GM12878 (cell line): ENCODE data around the gene TESK2. TPM values are rescaled to one million over a fixed set of nuclear protein-coding genes. Genes with fewer than 3 reads are reported as not detected.

Experiments used
- ATAC-seq: fragments of 200-7000 bp; cut with Tn5 transposase; 3 replicates; pipeline ENCODE4 v1.9.1; 2020; ENCODE audit warnings: mild to moderate bottlenecking, moderate library complexity
- BruUV-seq: library from RNA; stranded (reverse); fragments of 400-500 nt; replicated peaks from 2 replicates; lab custom pipeline; 2021; lab: Mats Ljungman, UMichigan
- CTCF ChIA-PET: fragments of 300-600 bp; sonication (Branson Sonifier 250); formaldehyde crosslinking; extraction: SDS; loops from one replicate; lab custom pipeline; 2021; ENCODE audit warnings: inconsistent platforms; lab: Yijun Ruan, JAX
- POLR2A ChIA-PET: fragments of 350-600 bp; formaldehyde crosslinking; extraction: SDS; loops from one replicate; lab custom pipeline; 2021; ENCODE audit warnings: inconsistent platforms; lab: Charles Lee
- RAD21 ChIA-PET: fragments of 300-600 bp; sonication (Branson Sonifier 250); formaldehyde crosslinking; loops from one replicate; lab custom pipeline; 2023; ENCODE audit warnings: antibody characterized with exemption; ENCODE audit not compliant: unreplicated experiment; lab: Charles Lee
- SMC1A ChIA-PET: fragments of 300-600 bp; sonication (Branson Sonifier 250); formaldehyde crosslinking; loops from one replicate; lab custom pipeline; 2023; ENCODE audit not compliant: unreplicated experiment, uncharacterized antibody; lab: Charles Lee
- DNase-seq: peaks from one replicate; pipeline ENCODE4 v3.0.0-alpha.2; 2011; ENCODE audit warnings: low read depth, low spot score
- FAIRE-seq: peaks from 3 replicates; lab custom pipeline; 2011; peaks lifted over from hg19 to GRCh38; lab: Jason Lieb, UNC
- H2AFZ ChIP-seq: 2 replicates; pipeline ENCODE4 v1.6.0; 2011; ENCODE audit warnings: low read depth, low read length, control low read depth; ENCODE audit not compliant: control insufficient read depth
- H3K27ac ChIP-seq: 2 replicates; pipeline ENCODE4 v1.5.1; 2011; ENCODE audit warnings: control low read depth; ENCODE audit not compliant: control insufficient read depth, insufficient read depth
- H3K27me3 ChIP-seq, 2 experiments: replicated peaks in 1 of 2; 2 replicates each; pipeline versions ENCODE4 v1.6.0 to v1.6.1; 2011; ENCODE audit warnings: low read length in 1 of 2; ENCODE audit not compliant: control insufficient read depth in 2 of 2, insufficient read depth in 2 of 2
- H3K36me3 ChIP-seq, 2 experiments: 2 replicates each; pipeline ENCODE4 v1.5.1; 2011; ENCODE audit warnings: low read length in 1 of 2; ENCODE audit not compliant: control insufficient read depth in 2 of 2, insufficient read depth in 2 of 2
- H3K4me1 ChIP-seq: 2 replicates; pipeline ENCODE4 v1.6.1; 2011; ENCODE audit warnings: mild to moderate bottlenecking, low read length, moderate library complexity, mixed read lengths; ENCODE audit not compliant: control insufficient read depth, insufficient read depth
- H3K4me2 ChIP-seq: 2 replicates; pipeline ENCODE4 v1.6.0; 2011; ENCODE audit warnings: control low read depth; ENCODE audit not compliant: control insufficient read depth, insufficient read depth
- H3K4me3 ChIP-seq: fragments of 200-600 bp; sonication (generic); 2 replicates; pipeline ENCODE4 v1.5.1; 2016
- H3K79me2 ChIP-seq: 2 replicates; pipeline ENCODE4 v1.6.0; 2011; ENCODE audit warnings: low read length; ENCODE audit not compliant: control insufficient read depth, insufficient read depth
- H3K9ac ChIP-seq: 2 replicates; pipeline ENCODE4 v1.8.0; 2011; ENCODE audit warnings: low read length, control low read depth, mixed read lengths; ENCODE audit not compliant: control insufficient read depth, insufficient read depth
- H3K9me3 ChIP-seq: replicated peaks from 3 replicates; pipeline ENCODE4 v1.5.1; 2011; ENCODE audit warnings: mild to moderate bottlenecking, low read length; ENCODE audit not compliant: control insufficient read depth, insufficient read depth
- H4K20me1 ChIP-seq: 2 replicates; pipeline ENCODE4 v1.6.0; 2011; ENCODE audit not compliant: control insufficient read depth, insufficient read depth
- ATF7 ChIP-seq: fragments of 450-650 bp; IDR thresholded peaks from 2 replicates; pipeline ENCODE4 v1.6.1; 2016; ENCODE audit warnings: low read depth, mild to moderate bottlenecking
- BCL11A ChIP-seq: IDR thresholded peaks from 2 replicates; pipeline ENCODE4 v1.6.1; 2011; ENCODE audit warnings: low read depth, low read length
- BRCA1 ChIP-seq: IDR thresholded peaks from 2 replicates; pipeline ENCODE4 v1.6.1; 2011; ENCODE audit warnings: low read depth, low read length, improper control_type of control experiment
- CHD4 ChIP-seq: fragments of 200-600 bp; sonication (generic); IDR thresholded peaks from 2 replicates; pipeline ENCODE4 v1.6.1; 2016; ENCODE audit warnings: mild to moderate bottlenecking
- E4F1 ChIP-seq: fragments of 450-650 bp; IDR thresholded peaks from 2 replicates; pipeline ENCODE4 v1.6.1; 2018; ENCODE audit warnings: borderline replicate concordance, mild to moderate bottlenecking; ENCODE audit not compliant: partially characterized antibody
- HSF1 ChIP-seq: fragments of 150-350 bp; IDR thresholded peaks from 2 replicates; pipeline ENCODE4 v1.6.1; 2014; ENCODE audit warnings: mild to moderate bottlenecking, low read depth, low read length
- MXI1 ChIP-seq: fragments of 150-350 bp; IDR thresholded peaks from 2 replicates; pipeline ENCODE4 v1.6.1; 2011; ENCODE audit warnings: low read depth, mild to moderate bottlenecking, inconsistent platforms, low read length, improper control_type of control experiment
- PAX5 ChIP-seq: IDR thresholded peaks from 2 replicates; pipeline ENCODE4 v1.6.1; 2011; ENCODE audit warnings: low read depth, low read length, borderline replicate concordance
- POU2F2 ChIP-seq: IDR thresholded peaks from 3 replicates; pipeline ENCODE4 v1.6.1; 2011; ENCODE audit warnings: low read depth, mild to moderate bottlenecking, low read length, borderline replicate concordance
- TBL1XR1 ChIP-seq: IDR thresholded peaks from 2 replicates; pipeline ENCODE4 v1.6.1; 2012; ENCODE audit warnings: low read depth, low read length, improper control_type of control experiment
- ZBTB11 ChIP-seq: fragments of 450-650 bp; formaldehyde crosslinking; IDR thresholded peaks from 2 replicates; pipeline ENCODE4 v1.5.0; 2022; ENCODE audit warnings: mild to moderate bottlenecking, missing genetic modification characterization
- ZBTB4 ChIP-seq: fragments of 450-650 bp; formaldehyde crosslinking; IDR thresholded peaks from 2 replicates; pipeline ENCODE4 v1.4.0; 2022; ENCODE audit warnings: mild to moderate bottlenecking, moderate library complexity
- ZNF384 ChIP-seq: IDR thresholded peaks from 2 replicates; pipeline ENCODE4 v1.6.1; 2012; ENCODE audit warnings: low read depth, mild to moderate bottlenecking, low read length, improper control_type of control experiment, borderline replicate concordance
- WGBS: methylation state at CpG from one replicate; pipeline ENCODE4 v1.1.6; 2016; ENCODE audit warnings: low lambda C conversion rate; ENCODE audit not compliant: insufficient replicate concordance, insufficient coverage; ENCODE audit errors: missing lambda C conversion rate; 5-methylcytosine and 5-hydroxymethylcytosine counted together
- in situ Hi-C: fragments of 300-500 bp; cut with MboI; formaldehyde crosslinking; loops from 9 replicates; pipeline ENCODE4 v1.14.3; 2018; ENCODE audit warnings: mixed read lengths
- intact Hi-C: fragments of 100-400 bp; cut with micrococcal nuclease; formaldehyde crosslinking; loops from one replicate; pipeline ENCODE4 v1.14.2; 2022; ENCODE audit not compliant: unreplicated experiment
- polyA plus RNA-seq, 11 experiments: library from polyadenylated mRNA; depleted of rRNA in 4 of 11; unstranded in 6 of 11; stranded (reverse) in 5 of 11; fragments of >200 nt; fragmentation: Nextera tagmentation in 4 of 11; fragmentation: Illumina TruSeq in 1 of 11; extraction: Ambion mirVana in 4 of 11; extraction: Trizol in 1 of 11; gene quantifications; 1 replicate in 1 of 11; 2 replicates in 10 of 11; pipeline versions ENCODE4 v1.2.1 to v1.2.3, GENCODE V29; 2011 to 2016; ENCODE audit warnings: inconsistent platforms in 2 of 11, missing spikeins in 2 of 11, low read depth in 1 of 11
- total RNA-seq, 4 experiments: library from RNA; depleted of rRNA in 3 of 4; stranded (reverse); fragments of >200 nt in 3 of 4; fragmentation: Illumina TruSeq in 1 of 4; extraction: Trizol in 1 of 4; gene quantifications; 2 replicates each; pipeline versions ENCODE4 v1.2.1 to v1.2.3, GENCODE V29; 2013 to 2021

TESK2 gene
- total and polyA plus RNA-seq, 10 of the 15 experiments (the other 5 are each of a cell fraction or from before 2014, with no cell fraction given), result 2.2 to 10.0 (median 5.7) TPM

GRCh38 chr1:45355683-45356082 is 135.3 kb downstream of the TESK2 start:
- peaks cover 0 to 3% of the 10 kb centered on the region in 2 experiments; a peak in 1 of 4 replicates for H3K36me3 ChIP-seq
- H3K27me3 ChIP-seq, result no peaks in the 10 kb centered on the region
- TF ChIP-seq ZNF384 (no peak), BCL11A (no peak), POU2F2 (no peak), CHD4 (no peak), ZBTB11 (CRISPR knock-in tag) (no peak), ZBTB4 (CRISPR knock-in tag) (no peak), TBL1XR1 (no peak), ATF7 (no peak), BRCA1 (no peak), E4F1 (no peak), MXI1 (no peak), PAX5 (no peak), HSF1 (no peak)
- H3K79me2 ChIP-seq, result no peaks in the 10 kb centered on the region
- SMC1A ChIA-PET, result interaction anchor here (1.0 to 11.6 kb wide), 4 partner anchors 12 to 137 kb away, joined by 3 to 369 read pairs (median 4); partner anchors contain the start of gene TESK2
- no TSS peak for BruUV-seq
- POLR2A ChIA-PET, result interaction anchor here (0.7 to 1.6 kb wide), 4 partner anchors 9 to 163 kb away, joined by 3 to 7 read pairs (median 4); no protein-coding TSS in a partner anchor
- H3K9ac ChIP-seq, result no peak overlapping the region
- no peaks in the 10 kb centered on the region for H4K20me1 ChIP-seq
- intact Hi-C loops (no loop called here), in situ Hi-C loops (loop anchor here (10.0 kb wide), 1 partner anchor 209 kb away; no protein-coding TSS in a partner anchor)
- no peak overlapping the region for H3K27ac ChIP-seq
- DNase-seq (no peak), FAIRE-seq (no peak), ATAC-seq (no peak)
- no peaks in the 10 kb centered on the region for H3K9me3 ChIP-seq
- 5% methylated on average over 2 of the region's 2 CpGs for WGBS
- peaks cover 6% of the 10 kb centered on the region; the same call in 1 of the 2 replicates for H3K4me1 ChIP-seq
- H3K4me2 ChIP-seq, result no peak overlapping the region
- H2AFZ ChIP-seq, result no peak overlapping the region
- CTCF ChIA-PET, result interaction anchor here (0.6 to 11.7 kb wide), 4 partner anchors 15 to 189 kb away, joined by 3 to 508 read pairs (median 7); partner anchors contain the start of genes MUTYH, TESK2 and TOE1
- RAD21 ChIA-PET, result interaction anchor here (7.7 to 13.5 kb wide), 2 partner anchors 16 to 137 kb away, joined by 28 to 319 read pairs; partner anchors contain the start of genes MUTYH, TESK2 and TOE1
- H3K4me3 ChIP-seq, result no peak overlapping the region
